ENCODE measurements around the gene STARD13.

DNA sequence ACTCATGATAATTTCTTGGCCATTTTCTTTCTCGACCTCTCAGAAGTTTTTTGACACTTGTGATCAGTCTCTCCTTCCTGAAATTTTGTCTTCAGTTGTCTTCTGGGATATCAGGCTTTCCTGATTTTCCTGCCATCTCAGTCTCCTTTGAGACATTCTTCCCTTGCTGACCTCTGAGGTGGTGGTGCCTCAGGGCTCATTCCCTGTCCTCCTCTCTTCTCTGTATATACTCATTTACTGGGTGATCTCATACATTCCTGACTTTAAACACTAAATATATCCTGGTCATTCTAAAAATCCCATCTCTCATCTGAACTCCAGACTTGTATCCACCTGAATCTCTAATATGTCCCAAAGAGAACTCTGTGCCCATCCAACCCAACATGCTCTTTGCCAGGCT, 31.3 kb upstream of the STARD13 start:
- no peak for TF ChIP-seq POLR2A (IDR thresholded peaks at IDR 0.05)
- TF ChIP-seq, protein P1, sequence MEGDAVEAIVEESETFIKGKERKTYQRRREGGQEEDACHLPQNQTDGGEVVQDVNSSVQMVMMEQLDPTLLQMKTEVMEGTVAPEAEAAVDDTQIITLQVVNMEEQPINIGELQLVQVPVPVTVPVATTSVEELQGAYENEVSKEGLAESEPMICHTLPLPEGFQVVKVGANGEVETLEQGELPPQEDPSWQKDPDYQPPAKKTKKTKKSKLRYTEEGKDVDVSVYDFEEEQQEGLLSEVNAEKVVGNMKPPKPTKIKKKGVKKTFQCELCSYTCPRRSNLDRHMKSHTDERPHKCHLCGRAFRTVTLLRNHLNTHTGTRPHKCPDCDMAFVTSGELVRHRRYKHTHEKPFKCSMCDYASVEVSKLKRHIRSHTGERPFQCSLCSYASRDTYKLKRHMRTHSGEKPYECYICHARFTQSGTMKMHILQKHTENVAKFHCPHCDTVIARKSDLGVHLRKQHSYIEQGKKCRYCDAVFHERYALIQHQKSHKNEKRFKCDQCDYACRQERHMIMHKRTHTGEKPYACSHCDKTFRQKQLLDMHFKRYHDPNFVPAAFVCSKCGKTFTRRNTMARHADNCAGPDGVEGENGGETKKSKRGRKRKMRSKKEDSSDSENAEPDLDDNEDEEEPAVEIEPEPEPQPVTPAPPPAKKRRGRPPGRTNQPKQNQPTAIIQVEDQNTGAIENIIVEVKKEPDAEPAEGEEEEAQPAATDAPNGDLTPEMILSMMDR (IDR thresholded peaks at IDR 0.05) = no peak

Measured in right lobe of liver (tissue), 4 donors.